ENCODE results near the gene NMNAT2.

The NMNAT2 gene

DNA sequence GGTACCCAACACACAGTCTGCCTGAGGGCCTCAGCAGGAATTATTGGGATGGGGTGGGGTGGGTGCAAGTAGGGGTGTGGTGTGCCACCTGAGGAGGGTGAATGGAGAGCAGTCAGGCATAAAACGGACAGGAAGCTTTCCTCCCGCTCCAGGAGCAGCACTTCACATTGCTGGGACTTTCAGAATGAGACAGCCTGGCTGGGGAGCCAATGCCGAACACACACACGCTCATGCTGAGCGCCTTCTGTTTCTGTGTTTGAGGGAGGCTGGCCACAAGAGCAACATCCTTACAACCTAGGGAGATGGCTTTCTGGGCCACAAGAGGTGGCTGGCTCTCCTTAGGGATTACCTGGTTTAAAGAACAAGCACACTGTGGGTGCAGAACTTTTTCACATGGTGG, 134.1 kb downstream of the NMNAT2 start:
- Histone ChIP-seq H3K4me3 (no peak overlapping the region), H3K27ac (no peak overlapping the region)
- TF ChIP-seq, protein P1, sequence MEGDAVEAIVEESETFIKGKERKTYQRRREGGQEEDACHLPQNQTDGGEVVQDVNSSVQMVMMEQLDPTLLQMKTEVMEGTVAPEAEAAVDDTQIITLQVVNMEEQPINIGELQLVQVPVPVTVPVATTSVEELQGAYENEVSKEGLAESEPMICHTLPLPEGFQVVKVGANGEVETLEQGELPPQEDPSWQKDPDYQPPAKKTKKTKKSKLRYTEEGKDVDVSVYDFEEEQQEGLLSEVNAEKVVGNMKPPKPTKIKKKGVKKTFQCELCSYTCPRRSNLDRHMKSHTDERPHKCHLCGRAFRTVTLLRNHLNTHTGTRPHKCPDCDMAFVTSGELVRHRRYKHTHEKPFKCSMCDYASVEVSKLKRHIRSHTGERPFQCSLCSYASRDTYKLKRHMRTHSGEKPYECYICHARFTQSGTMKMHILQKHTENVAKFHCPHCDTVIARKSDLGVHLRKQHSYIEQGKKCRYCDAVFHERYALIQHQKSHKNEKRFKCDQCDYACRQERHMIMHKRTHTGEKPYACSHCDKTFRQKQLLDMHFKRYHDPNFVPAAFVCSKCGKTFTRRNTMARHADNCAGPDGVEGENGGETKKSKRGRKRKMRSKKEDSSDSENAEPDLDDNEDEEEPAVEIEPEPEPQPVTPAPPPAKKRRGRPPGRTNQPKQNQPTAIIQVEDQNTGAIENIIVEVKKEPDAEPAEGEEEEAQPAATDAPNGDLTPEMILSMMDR (IDR thresholded peaks at IDR 0.05) = no peak
- no peak for DNase-seq (ENCODE audit: low spot score)

DNA sequence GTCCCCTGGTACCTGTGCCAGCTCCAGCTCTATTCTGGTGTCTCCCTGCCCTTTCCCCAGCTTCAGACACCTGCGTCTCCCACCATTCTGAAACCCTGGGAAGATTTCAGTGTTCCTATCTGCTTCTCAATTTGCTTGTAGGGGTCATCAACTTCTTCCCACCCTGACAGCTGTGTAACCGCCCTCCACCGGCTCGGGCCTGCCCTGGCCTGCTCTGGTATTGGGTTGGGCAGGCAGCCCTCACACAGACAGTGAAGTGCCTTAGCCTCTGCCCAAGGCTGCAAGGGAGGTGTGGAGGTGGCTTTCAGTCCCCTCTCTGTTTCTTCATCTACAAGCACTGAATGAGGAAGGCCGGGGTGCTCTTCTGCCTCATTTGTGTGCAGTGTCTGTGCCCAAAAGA, 134.9 kb downstream of the NMNAT2 start:
- DNase-seq (ENCODE audit: low spot score) = peak; percentile 43
- H3K4me3 ChIP-seq = no peak overlapping the region
- H3K27ac ChIP-seq = no peak overlapping the region
- TF ChIP-seq, protein P1 (IDR thresholded peaks at IDR 0.05) = no peak

GRCh38 chr1:183282101-183282855, 135.9 kb downstream of the NMNAT2 start:
- TF ChIP-seq, protein P1 (IDR thresholded peaks at IDR 0.05) = no peak
- H3K27ac ChIP-seq = peak overlapping the region; percentile 70 to 81
- H3K4me3 ChIP-seq = no peak overlapping the region
- DNase-seq (ENCODE audit: low spot score) = peak; percentile 71

GRCh38 chr1:183281553-183282091, 136.6 kb downstream of the NMNAT2 start:
- DNase-seq (ENCODE audit: low spot score) = peak; percentile 97
- H3K4me3 ChIP-seq = peak overlapping the region; percentile 23
- H3K27ac ChIP-seq = peak overlapping the region; percentile 70 to 81
- TF ChIP-seq, protein P1 (IDR thresholded peaks at IDR 0.05) = peak; percentile 91

GRCh38 chr1:183281039-183281438, 137.1 kb downstream of the NMNAT2 start:
- Histone ChIP-seq H3K4me3 (no peak overlapping the region), H3K27ac (peak overlapping the region; percentile 70 to 81)
- DNase-seq (ENCODE audit: low spot score) = peak; percentile 90
- TF ChIP-seq, protein P1 (IDR thresholded peaks at IDR 0.05) = no peak

GRCh38 chr1:183279835-183280234, 138.3 kb downstream of the NMNAT2 start:
- Histone ChIP-seq H3K4me3 (no peak overlapping the region), H3K27ac (peak overlapping the region in 1 of 2 donors; percentile 68)
- no peak for DNase-seq (ENCODE audit: low spot score)
- TF ChIP-seq, protein P1 (IDR thresholded peaks at IDR 0.05) = no peak
